Ishikawa (cell line): ENCODE measurements around the gene RHBDD3.
A peak's percentile ranks its signal among the peaks of the same experiment; 100 is the strongest.

Experiments used
- CEBPB ChIP-seq: IDR thresholded peaks from 2 replicates; pipeline ENCODE4 v1.6.1; 2012
- CREB1 ChIP-seq: IDR thresholded peaks from 2 replicates; pipeline ENCODE4 v1.6.1; 2012; ENCODE audit warnings: low read depth
- EGR1 ChIP-seq: IDR thresholded peaks from 2 replicates; pipeline ENCODE4 v1.6.1; 2012
- EP300 ChIP-seq: IDR thresholded peaks from 2 replicates; pipeline ENCODE4 v1.6.1; 2012; ENCODE audit warnings: borderline replicate concordance
- FOXM1 ChIP-seq: IDR thresholded peaks from 2 replicates; pipeline ENCODE4 v1.6.1; 2012; ENCODE audit warnings: low read depth, borderline replicate concordance
- MAX ChIP-seq: IDR thresholded peaks from 2 replicates; pipeline ENCODE4 v1.6.1; 2012
- NFIC ChIP-seq: IDR thresholded peaks from 2 replicates; pipeline ENCODE4 v1.6.1; 2012
- RAD21 ChIP-seq: IDR thresholded peaks from 2 replicates; pipeline ENCODE4 v1.6.1; 2012; ENCODE audit warnings: low read depth
- TAF1 ChIP-seq: IDR thresholded peaks from 2 replicates; pipeline ENCODE4 v1.6.1; 2012; ENCODE audit warnings: low read depth, mild to moderate bottlenecking
- TCF12 ChIP-seq: IDR thresholded peaks from 2 replicates; pipeline ENCODE4 v1.6.1; 2012; ENCODE audit warnings: low read depth
- TEAD4 ChIP-seq: IDR thresholded peaks from 2 replicates; pipeline ENCODE4 v1.6.1; 2012
- USF1 ChIP-seq: IDR thresholded peaks from 2 replicates; pipeline ENCODE4 v1.6.1; 2012
- YY1 ChIP-seq: IDR thresholded peaks from 2 replicates; pipeline ENCODE4 v1.6.1; 2012; ENCODE audit warnings: low read depth
- ZBTB7A ChIP-seq: IDR thresholded peaks from 2 replicates; pipeline ENCODE4 v1.6.1; 2012; ENCODE audit warnings: low read depth
- TF ChIP-seq, protein P1 (sequence below): IDR thresholded peaks from 2 replicates; pipeline ENCODE4 v1.6.1; 2012; ENCODE audit warnings: low read depth, mild to moderate bottlenecking

The RHBDD3 gene

DNA sequence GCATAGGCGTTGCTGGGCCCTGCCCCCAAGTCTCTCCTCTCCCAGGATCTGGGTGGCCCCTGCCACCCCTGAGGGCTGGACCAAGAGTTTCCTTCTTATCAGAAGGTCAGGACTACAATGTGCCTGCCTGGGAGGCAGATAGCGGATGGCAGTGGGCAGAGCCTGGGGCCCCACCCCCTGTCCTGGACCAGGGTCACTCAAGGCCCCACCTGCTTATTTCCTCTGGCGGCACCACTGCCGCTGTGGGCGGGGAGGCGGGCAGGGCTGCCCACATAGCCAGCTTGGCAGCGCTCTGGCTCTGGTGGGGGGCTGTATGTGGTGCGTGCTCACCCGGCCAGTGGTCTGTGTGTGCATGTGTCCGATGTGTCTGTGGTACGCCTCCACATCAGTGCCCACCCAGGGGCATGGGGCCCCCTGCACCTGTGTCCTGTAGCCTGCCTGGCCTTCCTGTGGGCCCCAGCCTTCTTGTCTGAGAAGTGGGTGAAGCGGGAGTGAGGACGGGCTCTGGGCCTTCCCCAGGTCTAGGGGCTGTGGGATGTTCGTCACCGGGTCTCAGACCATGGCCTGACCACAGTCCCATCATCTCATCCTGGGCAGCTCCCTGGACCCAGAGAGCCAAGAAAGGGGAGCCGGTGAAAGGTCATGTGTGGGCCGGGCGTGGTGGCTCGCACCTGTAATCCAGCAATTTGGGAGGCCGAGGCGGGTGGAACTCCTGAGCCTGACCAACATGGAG lies 41.7 kb upstream of the RHBDD3 start:
- TF ChIP-seq CEBPB (no peak), USF1 (no peak), ZBTB7A (peak; percentile 46; the same call in 1 of the 2 replicates), TCF12 (no peak), EP300 (peak; percentile 55; the same call in 1 of the 2 replicates), TAF1 (no peak), EGR1 (0 out of 2 replicates have a peak, but pooled peaks have one; percentile 24)

DNA sequence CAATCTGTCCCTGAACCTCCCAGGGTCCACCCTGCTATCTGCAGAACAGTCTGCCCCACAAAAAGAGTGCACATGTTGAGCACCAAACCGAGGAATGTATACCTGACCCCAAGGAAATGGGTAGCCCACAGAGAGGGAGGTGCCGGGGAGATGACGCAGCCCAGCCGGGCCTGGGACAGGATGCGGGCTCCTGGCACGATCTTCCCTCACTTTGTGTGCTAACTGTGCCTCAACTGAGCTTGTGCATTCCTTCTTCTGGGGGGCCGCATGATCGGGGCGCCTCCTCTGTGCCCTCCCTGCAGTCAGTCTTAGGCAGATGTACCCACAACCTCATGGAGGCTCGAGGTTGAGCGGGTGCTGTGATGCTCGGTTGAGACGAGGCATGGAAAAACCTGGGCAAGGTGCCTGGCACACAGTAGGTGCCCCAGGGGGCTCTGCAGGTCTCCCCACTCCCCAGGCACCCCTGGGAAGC lies 41.0 kb upstream of the RHBDD3 start:
- TF ChIP-seq MAX (peak; percentile 50; the same call in 1 of the 2 replicates), NFIC (no peak), RAD21 (no peak), EGR1 (no peak), TCF12 (no peak), TAF1 (no peak), CREB1 (no peak), CEBPB (no peak), USF1 (no peak), EP300 (peak; percentile 23; the same call in 1 of the 2 replicates), TEAD4 (peak; percentile 85), ZBTB7A (no peak; the same call in 1 of the 2 replicates), YY1 (no peak), FOXM1 (no peak)
- TF ChIP-seq, protein P1, sequence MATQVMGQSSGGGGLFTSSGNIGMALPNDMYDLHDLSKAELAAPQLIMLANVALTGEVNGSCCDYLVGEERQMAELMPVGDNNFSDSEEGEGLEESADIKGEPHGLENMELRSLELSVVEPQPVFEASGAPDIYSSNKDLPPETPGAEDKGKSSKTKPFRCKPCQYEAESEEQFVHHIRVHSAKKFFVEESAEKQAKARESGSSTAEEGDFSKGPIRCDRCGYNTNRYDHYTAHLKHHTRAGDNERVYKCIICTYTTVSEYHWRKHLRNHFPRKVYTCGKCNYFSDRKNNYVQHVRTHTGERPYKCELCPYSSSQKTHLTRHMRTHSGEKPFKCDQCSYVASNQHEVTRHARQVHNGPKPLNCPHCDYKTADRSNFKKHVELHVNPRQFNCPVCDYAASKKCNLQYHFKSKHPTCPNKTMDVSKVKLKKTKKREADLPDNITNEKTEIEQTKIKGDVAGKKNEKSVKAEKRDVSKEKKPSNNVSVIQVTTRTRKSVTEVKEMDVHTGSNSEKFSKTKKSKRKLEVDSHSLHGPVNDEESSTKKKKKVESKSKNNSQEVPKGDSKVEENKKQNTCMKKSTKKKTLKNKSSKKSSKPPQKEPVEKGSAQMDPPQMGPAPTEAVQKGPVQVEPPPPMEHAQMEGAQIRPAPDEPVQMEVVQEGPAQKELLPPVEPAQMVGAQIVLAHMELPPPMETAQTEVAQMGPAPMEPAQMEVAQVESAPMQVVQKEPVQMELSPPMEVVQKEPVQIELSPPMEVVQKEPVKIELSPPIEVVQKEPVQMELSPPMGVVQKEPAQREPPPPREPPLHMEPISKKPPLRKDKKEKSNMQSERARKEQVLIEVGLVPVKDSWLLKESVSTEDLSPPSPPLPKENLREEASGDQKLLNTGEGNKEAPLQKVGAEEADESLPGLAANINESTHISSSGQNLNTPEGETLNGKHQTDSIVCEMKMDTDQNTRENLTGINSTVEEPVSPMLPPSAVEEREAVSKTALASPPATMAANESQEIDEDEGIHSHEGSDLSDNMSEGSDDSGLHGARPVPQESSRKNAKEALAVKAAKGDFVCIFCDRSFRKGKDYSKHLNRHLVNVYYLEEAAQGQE, result no peak

DNA sequence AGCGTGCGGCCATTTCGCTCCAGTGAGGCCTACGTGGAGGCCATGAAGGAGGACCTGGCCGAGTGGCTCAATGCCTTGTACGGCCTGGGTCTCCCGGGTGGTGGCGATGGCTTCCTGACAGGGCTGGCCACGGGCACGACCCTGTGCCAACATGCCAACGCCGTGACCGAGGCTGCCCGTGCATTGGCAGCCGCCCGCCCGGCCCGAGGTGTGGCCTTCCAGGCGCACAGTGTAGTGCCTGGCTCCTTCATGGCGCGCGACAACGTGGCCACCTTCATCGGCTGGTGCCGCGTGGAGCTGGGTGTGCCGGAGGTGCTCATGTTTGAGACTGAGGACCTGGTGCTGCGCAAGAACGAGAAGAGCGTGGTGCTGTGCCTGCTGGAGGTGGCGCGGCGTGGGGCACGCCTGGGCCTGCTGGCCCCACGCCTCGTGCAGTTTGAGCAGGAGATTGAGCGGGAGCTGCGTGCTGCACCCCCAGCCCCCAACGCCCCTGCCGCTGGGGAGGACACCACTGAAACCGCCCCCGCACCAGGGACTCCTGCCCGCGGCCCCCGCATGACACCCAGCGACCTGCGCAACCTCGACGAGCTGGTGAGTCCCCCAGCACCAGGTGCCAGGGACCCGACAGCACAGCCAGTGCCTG lies 40.5 kb upstream of the RHBDD3 start:
- TF ChIP-seq EGR1 (peak; percentile 51; the same call in 1 of the 2 replicates), CEBPB (no peak), USF1 (no peak), MAX (0 out of 2 replicates have a peak, but pooled peaks have one; percentile 6), ZBTB7A (peak; percentile 52)

DNA sequence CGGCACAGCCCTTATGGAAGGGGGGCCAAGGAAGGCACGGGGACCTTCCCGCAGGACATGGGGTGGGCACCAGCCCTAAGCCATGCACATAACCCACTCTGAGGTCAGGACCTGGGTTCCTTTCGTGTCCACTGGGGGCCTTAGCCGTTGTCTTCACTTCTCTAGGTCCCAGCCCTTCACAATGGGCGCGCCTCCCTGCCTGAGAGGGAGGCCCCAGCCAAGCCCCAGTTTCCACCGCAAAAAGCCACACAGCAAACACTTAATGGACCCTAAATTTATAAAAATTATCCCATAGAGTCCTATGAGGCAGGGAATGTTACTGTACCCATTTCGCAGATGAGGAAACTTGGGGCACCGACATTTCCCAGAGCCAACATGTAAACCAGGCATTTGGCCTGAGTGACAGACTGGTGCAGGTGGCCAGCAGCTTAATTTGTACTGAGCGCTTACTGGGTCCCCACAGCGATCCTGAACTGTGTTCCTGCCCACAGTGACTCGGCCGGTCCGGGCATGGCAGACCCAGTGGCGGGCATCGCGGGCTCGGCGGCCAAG lies 39.9 kb upstream of the RHBDD3 start:
- TF ChIP-seq TCF12 (no peak), ZBTB7A (no peak; the same call in 1 of the 2 replicates), CEBPB (no peak), EGR1 (no peak), TAF1 (no peak), MAX (no peak), CREB1 (no peak), TEAD4 (no peak), FOXM1 (no peak), EP300 (no peak), YY1 (no peak), RAD21 (no peak), USF1 (no peak), NFIC (no peak)
- TF ChIP-seq, protein P1, result no peak
